ENCODE measurements around the gene BRF1. TPM values are rescaled to one million over a fixed set of nuclear protein-coding genes. Genes with fewer than 3 reads are reported as not detected.
"Not testable (repeated sequence)": the region's sequence is repeated elsewhere in the genome, so short reads cannot be mapped to it uniquely, and the experiment has no call there.

BRF1 gene
- total and polyA plus RNA-seq, 9 donors: 20.4 to 47.3 (median 37.1) TPM

DNA sequence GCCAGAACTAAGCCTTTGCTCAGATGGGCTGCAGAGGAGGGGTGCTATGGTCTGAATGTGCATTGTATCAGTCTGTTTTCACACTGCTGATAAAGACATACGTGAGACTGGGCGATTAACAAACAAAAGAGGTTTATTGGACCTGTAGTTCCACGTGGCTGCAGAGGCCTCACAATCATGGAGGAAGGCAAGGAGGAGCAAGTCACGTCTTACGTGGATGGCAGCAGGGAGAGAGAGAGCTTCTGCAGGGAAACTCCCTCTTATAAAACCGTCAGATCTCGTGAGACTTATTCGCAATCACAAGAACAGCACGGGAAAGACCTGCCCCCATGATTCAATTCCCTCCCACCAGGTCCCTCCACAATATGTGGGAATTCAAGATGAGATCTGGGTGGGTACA lies 3.8 kb upstream of the BRF1 start:
- H3K4me1 ChIP-seq (ENCODE audit: insufficient read depth): no peaks in the 10 kb centered on the region
- TF ChIP-seq EP300 (IDR thresholded peaks at IDR 0.05): no peak
- TF ChIP-seq, protein P1, sequence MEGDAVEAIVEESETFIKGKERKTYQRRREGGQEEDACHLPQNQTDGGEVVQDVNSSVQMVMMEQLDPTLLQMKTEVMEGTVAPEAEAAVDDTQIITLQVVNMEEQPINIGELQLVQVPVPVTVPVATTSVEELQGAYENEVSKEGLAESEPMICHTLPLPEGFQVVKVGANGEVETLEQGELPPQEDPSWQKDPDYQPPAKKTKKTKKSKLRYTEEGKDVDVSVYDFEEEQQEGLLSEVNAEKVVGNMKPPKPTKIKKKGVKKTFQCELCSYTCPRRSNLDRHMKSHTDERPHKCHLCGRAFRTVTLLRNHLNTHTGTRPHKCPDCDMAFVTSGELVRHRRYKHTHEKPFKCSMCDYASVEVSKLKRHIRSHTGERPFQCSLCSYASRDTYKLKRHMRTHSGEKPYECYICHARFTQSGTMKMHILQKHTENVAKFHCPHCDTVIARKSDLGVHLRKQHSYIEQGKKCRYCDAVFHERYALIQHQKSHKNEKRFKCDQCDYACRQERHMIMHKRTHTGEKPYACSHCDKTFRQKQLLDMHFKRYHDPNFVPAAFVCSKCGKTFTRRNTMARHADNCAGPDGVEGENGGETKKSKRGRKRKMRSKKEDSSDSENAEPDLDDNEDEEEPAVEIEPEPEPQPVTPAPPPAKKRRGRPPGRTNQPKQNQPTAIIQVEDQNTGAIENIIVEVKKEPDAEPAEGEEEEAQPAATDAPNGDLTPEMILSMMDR (IDR thresholded peaks at IDR 0.05): no peak
- TF ChIP-seq POLR2A (IDR thresholded peaks at IDR 0.05): no peak
- H3K27ac ChIP-seq: no peak overlapping the region
- intact Hi-C loops (cut with DNase I): loop anchor here in 1 of 4 donors (5.0 kb wide), 1 partner anchor 183 kb away; the partner anchor contains the start of gene CRIP1
- WGBS, 3 donors: 72 to 75% (median 74%) methylated on average over 9 of the region's 9 CpGs
- no peaks in the 10 kb centered on the region for H3K9me3 ChIP-seq
- DNase-seq: no peak
- H3K27me3 ChIP-seq: no peaks in the 10 kb centered on the region
- H3K4me3 ChIP-seq: no peak overlapping the region
- no peaks in the 10 kb centered on the region for H3K36me3 ChIP-seq

- WGBS, 3 donors: 86 to 87% (median 86%) methylated on average over 6 of the region's 6 CpGs
- Histone ChIP-seq H3K4me1 (ENCODE audit: insufficient read depth) (no peaks in the 10 kb centered on the region), H3K9me3 (no peaks in the 10 kb centered on the region), H3K27ac (no peak overlapping the region), H3K36me3 (no peaks in the 10 kb centered on the region), H3K27me3 (no peaks in the 10 kb centered on the region), H3K4me3 (no peak overlapping the region)
- DNase-seq: no peak
- TF ChIP-seq POLR2A (IDR thresholded peaks at IDR 0.05) (no peak), EP300 (IDR thresholded peaks at IDR 0.05) (no peak)
- TF ChIP-seq, protein P1 (IDR thresholded peaks at IDR 0.05): no peak
- intact Hi-C loops (cut with DNase I): loop anchor here in 1 of 4 donors (5.0 kb wide), 1 partner anchor 183 kb away; the partner anchor contains the start of gene CRIP1
Measured at GRCh38 chr14:105303949-105304348, 3.1 kb upstream of the BRF1 start.

DNA sequence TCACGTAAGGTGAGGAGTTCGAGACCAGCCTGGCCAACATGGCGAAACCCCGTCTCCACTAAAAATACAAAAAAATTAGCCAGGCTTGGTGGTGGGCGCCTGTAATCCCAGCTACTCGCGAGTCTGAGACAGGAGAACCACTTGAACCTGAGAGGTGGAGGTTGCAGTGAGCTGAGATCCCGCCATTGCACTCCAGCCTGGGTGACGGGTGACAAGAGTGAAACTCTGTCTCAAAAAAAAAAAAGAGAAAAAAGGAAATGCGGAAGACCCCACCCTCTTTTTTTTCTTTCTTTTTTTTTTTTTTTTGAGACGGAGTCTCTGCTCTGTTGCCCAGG lies 1.1 kb upstream of the BRF1 start:
- H3K4me3 ChIP-seq; H3K36me3 ChIP-seq; H3K4me1 ChIP-seq (ENCODE audit: insufficient read depth); DNase-seq; H3K9me3 ChIP-seq; H3K27me3 ChIP-seq: not testable (repeated sequence)
- 72 to 76% (median 75%) methylated on average over 11 of the region's 11 CpGs for WGBS, 3 donors
- intact Hi-C loops (cut with DNase I): loop anchor here in 1 of 4 donors (2.0 to 5.0 kb wide), 3 partner anchors 13 to 185 kb away; partner anchors contain the start of genes CRIP1 and PACS2
- peak overlapping the region in 1 of 2 donors; percentile 94 for H3K27ac ChIP-seq

GRCh38 chr14:105301103-105301914 lies 508 bp upstream of the BRF1 start:
- Histone ChIP-seq H3K27ac (peak overlapping the region; percentile 63 to 94), H3K4me3 (peak overlapping the region; percentile 62), H3K9me3 (no peaks in the 10 kb centered on the region), H3K4me1 (ENCODE audit: insufficient read depth) (peaks cover 2% of the 10 kb centered on the region), H3K36me3 (no peaks in the 10 kb centered on the region), H3K27me3 (no peaks in the 10 kb centered on the region)
- peak; percentile 99 to 100 (median 99) for DNase-seq
- TF ChIP-seq POLR2A (IDR thresholded peaks at IDR 0.05): peak; percentile 57
- TF ChIP-seq EP300 (IDR thresholded peaks at IDR 0.05): no peak
- TF ChIP-seq, protein P1 (IDR thresholded peaks at IDR 0.05): peak in 1 of 3 donors; percentile 16
- intact Hi-C loops (cut with DNase I): loop anchor here in 1 of 4 donors (2.0 to 5.0 kb wide), 3 partner anchors 13 to 186 kb away; partner anchors contain the start of genes CRIP1 and PACS2
- 4 to 6% (median 6%) methylated on average over 60 to 65 of the region's 65 CpGs for WGBS, 3 donors

All from ovary (tissue), 9 donors.